A673 (cell line): Measurements from ENCODE around the gene PIGH. TPM values are rescaled to one million over a fixed set of nuclear protein-coding genes. Genes with fewer than 3 reads are reported as not detected.

ENCODE experiments used
- BruUV-seq: library from RNA; stranded (reverse); fragments of 400-500 nt; replicated peaks from 2 replicates; lab custom pipeline; 2021; lab: Mats Ljungman, UMichigan
- CTCF ChIA-PET: fragments of 300-600 bp; sonication (Branson Sonifier 250); formaldehyde crosslinking; loops from one replicate; lab custom pipeline; 2022; ENCODE audit warnings: antibody characterized with exemption; lab: Charles Lee
- POLR2A ChIA-PET: fragments of 300-600 bp; sonication (Branson Sonifier 250); formaldehyde crosslinking; loops from one replicate; lab custom pipeline; 2022; ENCODE audit warnings: antibody characterized with exemption; ENCODE audit not compliant: low non-redundant PET; lab: Charles Lee
- DNase-seq: peaks from one replicate; pipeline ENCODE4 v3.0.0-alpha.2; 2015; ENCODE audit warnings: low spot score
- H3K27ac ChIP-seq: fragments of 200-600 bp; sonication (generic); 2 replicates; pipeline ENCODE4 v1.5.1; 2016; ENCODE audit warnings: mixed run types, low read depth, mild to moderate bottlenecking, mixed read lengths, antibody characterized with exemption, low read length; ENCODE audit not compliant: poor library complexity, severe bottlenecking
- H3K27me3 ChIP-seq: fragments of 200-600 bp; sonication (generic); replicated peaks from 2 replicates; pipeline ENCODE4 v1.6.1; 2017; ENCODE audit warnings: mixed run types, low read depth, mild to moderate bottlenecking, mixed read lengths, antibody characterized with exemption, low read length; ENCODE audit not compliant: insufficient read depth, poor library complexity
- H3K36me3 ChIP-seq: fragments of 200-600 bp; sonication (generic); 2 replicates; pipeline ENCODE4 v1.6.1; 2016; ENCODE audit warnings: mixed run types, mild to moderate bottlenecking, mixed read lengths, antibody characterized with exemption, low read length; ENCODE audit not compliant: insufficient read depth, poor library complexity, severe bottlenecking
- H3K4me1 ChIP-seq: fragments of 200-600 bp; sonication (generic); 2 replicates; pipeline ENCODE4 v1.6.1; 2017; ENCODE audit warnings: mixed run types, mild to moderate bottlenecking, mixed read lengths, antibody characterized with exemption, low read length; ENCODE audit not compliant: insufficient read depth, poor library complexity, severe bottlenecking
- H3K4me3 ChIP-seq: fragments of 200-600 bp; sonication (generic); 2 replicates; pipeline ENCODE4 v1.5.1; 2016; ENCODE audit warnings: low read depth, mixed run types, mild to moderate bottlenecking, mixed read lengths, low read length; ENCODE audit not compliant: poor library complexity, severe bottlenecking
- H3K9me3 ChIP-seq: fragments of 200-600 bp; sonication (generic); 2 replicates; pipeline ENCODE4 v1.6.1; 2016; ENCODE audit warnings: mixed run types, low read depth, mild to moderate bottlenecking, mixed read lengths, antibody characterized with exemption, low read length; ENCODE audit not compliant: poor library complexity, severe bottlenecking
- EZH2 ChIP-seq: fragments of 200-600 bp; sonication (generic); IDR thresholded peaks from 2 replicates; pipeline ENCODE4 v1.6.1; 2017; ENCODE audit warnings: borderline replicate concordance, low read depth, mild to moderate bottlenecking, mixed read lengths, antibody characterized with exemption, low read length; ENCODE audit not compliant: poor library complexity, severe bottlenecking
- intact Hi-C: fragments of 100-400 bp; cut with micrococcal nuclease; formaldehyde crosslinking; loops from one replicate; pipeline ENCODE4 v1.10.0; 2022; ENCODE audit not compliant: unreplicated experiment
- total RNA-seq: library from RNA; stranded (reverse); gene quantifications from 2 replicates; pipeline ENCODE4 v1.2.3, GENCODE V29; 2021
- TF ChIP-seq, protein P1 (sequence below): fragments of 300-800, 200-600 bp; sonication (generic); conservative IDR thresholded peaks from 2 replicates; pipeline ENCODE4 v1.5.1; 2017; ENCODE audit warnings: low read depth, mild to moderate bottlenecking, antibody characterized with exemption, low read length, moderate library complexity, mixed read lengths

The PIGH gene
- total RNA-seq, 1 experiment from 2014 or later: 25.7 TPM

DNA sequence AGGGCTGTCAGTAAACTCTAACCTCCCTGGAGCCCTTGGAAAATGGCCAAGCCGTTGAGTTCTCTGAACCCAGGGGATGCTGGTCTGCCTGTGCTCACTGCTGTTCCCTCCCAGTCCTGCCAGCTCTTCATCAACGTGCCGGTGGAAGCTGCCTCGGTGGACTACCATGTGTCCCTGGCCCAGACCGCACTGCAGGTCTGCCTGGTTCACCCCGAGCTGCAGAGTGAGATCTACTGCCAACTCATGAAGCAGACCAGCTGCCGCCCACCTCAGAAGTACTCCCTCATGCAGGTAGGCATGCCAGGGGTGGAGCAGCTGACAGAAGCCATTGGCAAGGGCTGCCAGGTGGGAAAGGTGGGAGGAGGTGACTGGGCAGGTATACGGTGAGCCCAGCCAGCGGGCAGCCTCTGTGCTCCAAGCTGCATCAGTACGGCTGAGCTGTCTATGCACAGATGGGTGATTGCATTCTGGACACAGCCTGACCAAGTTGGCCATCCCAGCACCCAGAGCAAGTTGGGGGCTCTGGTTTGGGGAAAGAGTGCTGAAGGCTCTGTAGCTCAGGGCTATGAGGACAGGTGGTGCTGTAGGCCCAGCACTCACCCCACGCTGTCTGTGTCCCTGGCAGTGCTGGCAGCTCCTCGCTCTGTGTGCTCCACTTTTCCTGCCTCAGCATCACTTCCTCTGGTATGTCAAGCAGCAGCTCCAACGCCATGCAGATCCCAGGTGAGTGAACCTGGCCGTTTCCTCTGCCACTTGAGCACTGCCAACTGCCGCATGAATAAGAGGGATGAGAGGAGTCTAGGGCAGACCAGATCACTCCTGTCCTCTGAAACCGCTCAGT, 21.9 kb downstream of the PIGH start:
- H3K4me1 ChIP-seq: no peaks in the 10 kb centered on the region
- H3K27me3 ChIP-seq: no peaks in the 10 kb centered on the region
- no peak overlapping the region for H3K4me3 ChIP-seq
- no TSS peak for BruUV-seq
- H3K36me3 ChIP-seq: no peaks in the 10 kb centered on the region
- no peaks in the 10 kb centered on the region for H3K9me3 ChIP-seq
- POLR2A ChIA-PET: no interaction called here
- CTCF ChIA-PET: interaction anchor here (0.5 kb wide), 1 partner anchor 123 kb away, joined by 11 read pairs; no protein-coding TSS in a partner anchor
- TF ChIP-seq, protein P1, sequence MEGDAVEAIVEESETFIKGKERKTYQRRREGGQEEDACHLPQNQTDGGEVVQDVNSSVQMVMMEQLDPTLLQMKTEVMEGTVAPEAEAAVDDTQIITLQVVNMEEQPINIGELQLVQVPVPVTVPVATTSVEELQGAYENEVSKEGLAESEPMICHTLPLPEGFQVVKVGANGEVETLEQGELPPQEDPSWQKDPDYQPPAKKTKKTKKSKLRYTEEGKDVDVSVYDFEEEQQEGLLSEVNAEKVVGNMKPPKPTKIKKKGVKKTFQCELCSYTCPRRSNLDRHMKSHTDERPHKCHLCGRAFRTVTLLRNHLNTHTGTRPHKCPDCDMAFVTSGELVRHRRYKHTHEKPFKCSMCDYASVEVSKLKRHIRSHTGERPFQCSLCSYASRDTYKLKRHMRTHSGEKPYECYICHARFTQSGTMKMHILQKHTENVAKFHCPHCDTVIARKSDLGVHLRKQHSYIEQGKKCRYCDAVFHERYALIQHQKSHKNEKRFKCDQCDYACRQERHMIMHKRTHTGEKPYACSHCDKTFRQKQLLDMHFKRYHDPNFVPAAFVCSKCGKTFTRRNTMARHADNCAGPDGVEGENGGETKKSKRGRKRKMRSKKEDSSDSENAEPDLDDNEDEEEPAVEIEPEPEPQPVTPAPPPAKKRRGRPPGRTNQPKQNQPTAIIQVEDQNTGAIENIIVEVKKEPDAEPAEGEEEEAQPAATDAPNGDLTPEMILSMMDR: no peak
- no peak for TF ChIP-seq EZH2
- H3K27ac ChIP-seq: no peak overlapping the region
- no peak for DNase-seq
- intact Hi-C loops: no loop called here

DNA sequence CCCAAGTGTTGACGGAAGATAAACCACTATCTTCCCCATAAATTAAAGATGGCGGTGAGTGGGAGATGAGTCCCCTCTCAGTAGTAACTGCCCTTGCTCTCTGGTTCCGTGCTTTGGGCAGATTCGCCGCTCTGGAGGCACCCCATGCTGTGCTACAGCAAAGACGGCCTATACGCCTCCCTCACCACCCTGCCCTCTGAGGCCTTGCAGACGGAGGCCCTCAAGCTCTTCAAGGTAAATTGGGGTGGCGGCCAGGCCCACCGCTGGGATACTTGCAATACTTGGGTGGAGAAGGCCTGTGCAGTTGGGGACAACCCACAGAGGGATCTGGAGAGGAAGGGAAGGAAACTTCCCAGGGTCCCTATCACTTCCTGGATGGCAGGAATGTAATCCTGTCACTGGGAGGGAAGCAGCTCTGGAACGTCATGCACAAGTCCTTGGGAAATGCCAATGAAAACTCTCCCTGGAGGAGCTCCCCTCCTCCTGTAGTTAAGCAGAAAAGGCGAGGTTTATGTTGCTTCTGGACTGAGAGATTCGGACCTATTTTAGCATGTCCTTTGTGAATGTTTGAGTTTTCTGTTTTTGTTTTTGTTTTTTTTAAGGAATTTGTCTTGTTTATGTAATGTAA, 22.8 kb downstream of the PIGH start:
- Histone ChIP-seq H3K4me1 (no peaks in the 10 kb centered on the region), H3K4me3 (no peak overlapping the region), H3K9me3 (no peaks in the 10 kb centered on the region), H3K27me3 (no peaks in the 10 kb centered on the region), H3K36me3 (no peaks in the 10 kb centered on the region), H3K27ac (no peak overlapping the region)
- ChIA-PET CTCF (no interaction called here), POLR2A (no interaction called here)
- no TSS peak for BruUV-seq
- DNase-seq: no peak
- intact Hi-C loops: no loop called here
- no peak for TF ChIP-seq EZH2
- TF ChIP-seq, protein P1: no peak

DNA sequence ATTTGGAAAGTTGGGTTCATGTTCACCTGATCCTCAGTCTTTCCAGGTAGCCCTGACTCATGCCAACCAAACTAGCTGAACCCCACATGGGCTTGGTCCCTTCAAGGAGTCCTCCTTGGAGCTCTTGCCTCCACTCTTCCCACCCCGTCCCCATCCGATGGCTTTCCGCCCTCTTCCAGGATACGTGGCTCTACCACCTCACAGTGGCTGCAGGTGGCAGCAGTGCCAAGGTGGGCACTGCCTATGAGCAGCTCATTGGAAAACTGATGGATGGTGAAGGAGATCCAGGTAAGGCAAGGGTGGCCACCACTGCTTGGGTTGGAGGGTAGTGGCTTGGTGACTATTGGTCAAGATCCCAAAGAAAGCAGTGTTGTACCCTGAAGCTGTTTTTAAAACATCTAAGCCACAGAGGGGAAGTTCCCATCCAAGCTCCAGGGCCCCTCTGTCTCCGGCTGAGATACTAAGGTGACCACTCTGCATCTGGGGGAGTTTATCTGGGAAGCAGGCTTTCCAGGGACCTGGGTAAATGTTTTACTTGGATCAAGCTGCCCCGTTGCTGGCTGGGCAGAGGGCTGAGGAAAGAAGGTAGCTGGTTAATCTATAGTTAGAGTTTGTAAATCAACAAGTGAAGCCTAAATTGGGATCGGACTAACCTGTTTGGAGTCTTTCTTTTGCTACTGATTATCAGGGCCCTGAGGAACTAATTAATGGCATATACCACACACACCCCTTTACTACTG, 23.7 kb downstream of the PIGH start:
- Histone ChIP-seq H3K9me3 (no peaks in the 10 kb centered on the region), H3K4me1 (no peaks in the 10 kb centered on the region), H3K36me3 (no peaks in the 10 kb centered on the region), H3K27me3 (no peaks in the 10 kb centered on the region), H3K27ac (no peak overlapping the region), H3K4me3 (no peak overlapping the region)
- intact Hi-C loops: no loop called here
- CTCF ChIA-PET: no interaction called here
- no TSS peak for BruUV-seq
- TF ChIP-seq, protein P1: no peak
- no peak for TF ChIP-seq EZH2
- no peak for DNase-seq
- POLR2A ChIA-PET: no interaction called here
